ENCODE data around the gene FHAD1. TPM values are rescaled to one million over a fixed set of nuclear protein-coding genes. Genes with fewer than 3 reads are reported as not detected.

FHAD1 gene
- total and polyA plus RNA-seq, 9 of the 15 experiments (the other 6 are each of a cell fraction or from before 2014, with no cell fraction given) = 0.32 to 2.1 (median 1.5) TPM; not detected in 1

DNA sequence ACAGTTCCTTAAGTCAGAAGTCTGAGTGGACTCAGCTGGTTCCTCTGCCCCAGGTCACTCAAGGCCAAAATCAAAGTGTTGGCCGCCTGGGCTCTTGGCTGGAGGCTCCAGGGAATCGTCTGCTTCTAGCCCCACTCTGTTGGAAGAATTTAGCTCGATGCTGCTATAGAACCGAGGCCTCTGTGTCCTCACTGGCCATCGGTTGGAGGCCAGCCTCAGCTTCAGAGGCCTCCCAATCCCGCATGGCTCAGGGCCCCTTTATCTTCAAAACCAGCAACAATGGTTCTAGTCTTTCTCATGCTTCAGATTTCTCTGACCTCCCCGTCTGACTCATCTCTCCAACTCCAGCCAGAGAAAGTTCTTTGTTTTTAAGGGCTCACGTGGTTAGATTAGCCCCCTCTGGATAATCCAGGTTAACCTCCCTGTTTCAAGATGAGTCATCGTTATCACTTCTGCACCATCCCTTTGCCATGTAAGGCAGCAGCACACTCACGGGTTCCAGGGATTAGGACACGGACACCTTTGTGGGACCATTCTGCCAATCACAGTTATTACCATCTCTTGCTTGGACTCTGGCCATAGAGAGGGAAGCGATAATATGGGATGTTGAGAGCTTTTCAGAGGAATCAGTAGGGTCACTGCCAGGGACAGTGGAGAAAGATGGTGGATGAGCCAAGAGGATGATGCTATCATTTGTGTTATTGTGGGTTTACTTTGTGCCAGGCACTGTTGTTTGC is 13.6 kb downstream of the FHAD1 start (continued):
- TF ChIP-seq CEBPG (CRISPR knock-in tag; IDR thresholded peaks at IDR 0.05) (no peak), CEBPG (tag; conservative IDR thresholded peaks at IDR 0.05 in 1 of 2, IDR thresholded peaks at IDR 0.05 in 1 of 2) (no peak), JUN (IDR thresholded peaks at IDR 0.05; ENCODE audit: borderline replicate concordance, low read depth, low read length) (peak; percentile 96), JUN (CRISPR knock-in tag; IDR thresholded peaks at IDR 0.05; ENCODE audit: borderline replicate concordance) (peak; percentile 61; the same call in 1 of the 2 replicates), KDM2B (CRISPR knock-in tag; IDR thresholded peaks at IDR 0.05) (no peak), ZNF174 (CRISPR knock-in tag; IDR thresholded peaks at IDR 0.05) (no peak), CBX5 (IDR thresholded peaks at IDR 0.05; ENCODE audit: borderline replicate concordance, low read depth) (no peak), EGR1 (conservative IDR thresholded peaks at IDR 0.05) (no peak), POLR2AphosphoS5 (IDR thresholded peaks at IDR 0.05; ENCODE audit: control insufficient read depth, insufficient read depth, low read depth, low read length) (no peak), GABPB2 (CRISPR knock-in tag; conservative IDR thresholded peaks at IDR 0.05) (no peak), NBN (IDR thresholded peaks at IDR 0.05; ENCODE audit: low read depth) (no peak), MED1 (CRISPR knock-in tag; IDR thresholded peaks at IDR 0.05; ENCODE audit: borderline replicate concordance) (no peak)
- TF ChIP-seq, protein P1, sequence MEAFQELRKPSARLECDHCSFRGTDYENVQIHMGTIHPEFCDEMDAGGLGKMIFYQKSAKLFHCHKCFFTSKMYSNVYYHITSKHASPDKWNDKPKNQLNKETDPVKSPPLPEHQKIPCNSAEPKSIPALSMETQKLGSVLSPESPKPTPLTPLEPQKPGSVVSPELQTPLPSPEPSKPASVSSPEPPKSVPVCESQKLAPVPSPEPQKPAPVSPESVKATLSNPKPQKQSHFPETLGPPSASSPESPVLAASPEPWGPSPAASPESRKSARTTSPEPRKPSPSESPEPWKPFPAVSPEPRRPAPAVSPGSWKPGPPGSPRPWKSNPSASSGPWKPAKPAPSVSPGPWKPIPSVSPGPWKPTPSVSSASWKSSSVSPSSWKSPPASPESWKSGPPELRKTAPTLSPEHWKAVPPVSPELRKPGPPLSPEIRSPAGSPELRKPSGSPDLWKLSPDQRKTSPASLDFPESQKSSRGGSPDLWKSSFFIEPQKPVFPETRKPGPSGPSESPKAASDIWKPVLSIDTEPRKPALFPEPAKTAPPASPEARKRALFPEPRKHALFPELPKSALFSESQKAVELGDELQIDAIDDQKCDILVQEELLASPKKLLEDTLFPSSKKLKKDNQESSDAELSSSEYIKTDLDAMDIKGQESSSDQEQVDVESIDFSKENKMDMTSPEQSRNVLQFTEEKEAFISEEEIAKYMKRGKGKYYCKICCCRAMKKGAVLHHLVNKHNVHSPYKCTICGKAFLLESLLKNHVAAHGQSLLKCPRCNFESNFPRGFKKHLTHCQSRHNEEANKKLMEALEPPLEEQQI (IDR thresholded peaks at IDR 0.05) = peak; percentile 60; the same call in 1 of the 2 replicates
- TF ChIP-seq, protein P2, sequence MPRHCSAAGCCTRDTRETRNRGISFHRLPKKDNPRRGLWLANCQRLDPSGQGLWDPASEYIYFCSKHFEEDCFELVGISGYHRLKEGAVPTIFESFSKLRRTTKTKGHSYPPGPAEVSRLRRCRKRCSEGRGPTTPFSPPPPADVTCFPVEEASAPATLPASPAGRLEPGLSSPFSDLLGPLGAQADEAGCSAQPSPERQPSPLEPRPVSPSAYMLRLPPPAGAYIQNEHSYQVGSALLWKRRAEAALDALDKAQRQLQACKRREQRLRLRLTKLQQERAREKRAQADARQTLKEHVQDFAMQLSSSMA (CRISPR knock-in tag; IDR thresholded peaks at IDR 0.05) = no peak

Measured in K562 (cell line).